Smooth muscle cell of bladder (primary cell): Measurements from ENCODE around the gene ZNF45. TPM values are rescaled to one million over a fixed set of nuclear protein-coding genes. Genes with fewer than 3 reads are reported as not detected.

Experiments used
- total RNA-seq: library from RNA; depleted of rRNA; stranded (reverse); fragments of >200 nt; gene quantifications from 2 replicates; pipeline ENCODE4 v1.2.3, GENCODE V29; 2014

Gene ZNF45
- 16.8 and 20.5 TPM in 2 replicates for total RNA-seq

DNA sequence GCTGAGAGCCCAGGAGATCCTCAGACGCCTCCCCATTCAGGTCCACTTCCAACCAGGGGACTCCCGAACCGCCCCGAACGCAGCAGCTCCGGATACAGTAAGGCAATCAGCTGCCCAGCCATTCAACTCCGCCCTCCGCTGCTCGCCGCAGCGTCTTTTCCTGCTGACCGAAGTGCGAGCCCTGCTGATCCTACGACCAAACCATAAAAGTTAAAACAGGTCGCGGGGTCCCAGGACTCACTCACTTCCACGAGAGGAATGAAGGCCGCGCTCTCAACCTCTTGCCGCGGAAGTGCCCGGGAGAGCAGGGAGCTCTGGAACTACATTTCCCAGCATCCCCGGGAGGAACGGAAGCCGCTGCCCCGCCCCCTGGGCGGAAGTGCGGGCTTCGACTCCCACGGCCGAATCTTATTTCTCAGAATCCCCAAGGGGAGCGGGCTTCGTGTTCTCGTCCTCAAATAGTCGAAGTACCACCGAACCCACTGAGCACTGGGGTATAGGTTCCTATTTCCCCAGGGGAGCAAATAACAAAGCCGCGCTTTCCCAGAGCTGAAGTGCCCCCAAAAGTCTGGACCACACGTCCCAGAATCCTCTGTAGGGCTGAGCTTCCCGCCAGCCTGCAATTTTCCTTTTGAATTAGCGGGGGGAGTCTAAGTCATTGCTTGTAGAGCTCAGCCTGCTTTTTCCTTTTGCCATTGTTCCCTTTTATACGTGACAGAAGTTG lies at the start of gene ZNF45:
Gene ZNF45 (minus strand): TSS at position 298 of the 724 bp plus-strand sequence. CDS start 13,097 bp downstream, outside the sequence.

DNA sequence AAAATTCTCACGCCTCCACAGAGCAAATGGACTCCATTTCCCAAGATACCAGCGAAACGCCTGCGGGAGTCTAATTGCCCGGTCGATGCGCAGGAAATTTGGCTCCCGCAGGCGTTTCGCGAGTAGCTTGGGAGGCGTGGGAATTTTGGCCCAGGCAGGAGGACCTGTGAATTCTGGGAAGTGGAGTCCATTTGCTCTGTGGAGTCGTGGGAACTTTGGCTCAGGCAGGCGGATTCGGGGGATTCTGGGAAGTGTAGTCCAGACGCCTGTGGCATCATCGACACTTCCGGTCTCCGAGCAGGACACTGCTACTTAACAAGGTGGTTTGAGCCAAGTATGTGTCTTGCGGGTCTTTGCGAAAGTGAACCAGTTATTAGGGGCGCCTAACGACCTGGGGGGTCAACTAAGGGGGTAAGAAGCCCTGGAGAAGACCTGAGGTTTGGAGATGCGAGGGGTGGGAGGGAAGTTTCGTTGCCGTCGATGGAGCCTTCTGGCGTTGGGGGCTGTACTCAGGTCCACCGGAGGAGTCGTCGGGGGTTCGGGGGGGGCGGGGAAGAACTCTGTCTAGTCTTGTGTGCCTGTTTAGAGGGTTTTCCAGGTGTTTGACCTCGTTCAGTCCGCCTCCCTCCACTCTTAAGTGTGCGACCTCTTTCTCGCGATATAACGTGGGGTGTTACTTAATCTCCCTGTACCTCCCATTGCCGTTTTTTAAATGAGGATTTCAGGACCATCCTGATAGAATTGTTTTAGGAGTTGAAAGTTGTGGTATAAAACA lies 49.0 kb upstream of the ZNF45 start, which contains the start of gene ZNF155:
Gene ZNF155 (plus strand): TSS at position 277 of the 775 bp plus-strand sequence. CDS start 4,356 bp downstream, outside the sequence.

DNA sequence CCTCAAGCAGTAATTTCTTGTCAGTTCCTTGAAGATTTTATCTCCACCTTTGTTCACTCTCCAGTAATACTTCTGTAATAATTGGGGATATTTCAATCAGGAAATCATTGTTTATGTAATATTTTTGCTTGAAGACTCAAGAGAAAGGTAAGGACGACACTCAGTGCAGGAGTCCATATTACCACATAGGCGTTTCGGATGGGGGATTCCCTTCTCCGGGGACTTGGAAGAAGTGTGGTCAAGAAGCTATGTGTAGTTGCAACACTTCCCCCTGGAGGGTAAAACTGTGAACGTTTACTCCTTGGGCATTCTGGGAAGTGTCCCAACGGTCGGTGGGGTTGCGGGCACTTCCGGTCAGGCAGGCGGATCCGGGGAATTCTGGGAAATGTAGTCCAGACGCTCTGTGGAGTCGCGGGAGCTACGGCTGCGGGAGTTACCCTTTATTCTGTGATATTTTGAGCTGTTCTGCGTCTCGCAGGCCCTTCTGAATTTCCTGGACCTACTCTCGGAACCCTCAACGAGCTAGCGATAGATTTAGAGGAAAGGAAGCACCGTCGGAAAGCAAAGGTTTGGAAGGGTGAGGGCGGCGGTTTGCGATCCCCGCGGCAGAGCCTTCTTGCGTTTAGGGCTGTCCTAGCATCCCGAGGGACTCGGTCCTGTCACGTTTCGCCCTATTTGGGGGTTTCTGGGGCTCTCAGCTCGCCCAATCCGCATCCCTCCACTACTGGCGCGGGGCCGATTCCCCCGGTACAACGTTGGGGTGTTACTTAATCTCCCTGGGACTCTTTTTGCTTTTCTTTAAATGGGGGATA lies 16.0 kb upstream of the ZNF45 start, which contains the start of gene ZNF221:
Gene ZNF221 (plus strand): TSS at position 395 of the 812 bp plus-strand sequence. CDS start 11,499 bp downstream, outside the sequence.

DNA sequence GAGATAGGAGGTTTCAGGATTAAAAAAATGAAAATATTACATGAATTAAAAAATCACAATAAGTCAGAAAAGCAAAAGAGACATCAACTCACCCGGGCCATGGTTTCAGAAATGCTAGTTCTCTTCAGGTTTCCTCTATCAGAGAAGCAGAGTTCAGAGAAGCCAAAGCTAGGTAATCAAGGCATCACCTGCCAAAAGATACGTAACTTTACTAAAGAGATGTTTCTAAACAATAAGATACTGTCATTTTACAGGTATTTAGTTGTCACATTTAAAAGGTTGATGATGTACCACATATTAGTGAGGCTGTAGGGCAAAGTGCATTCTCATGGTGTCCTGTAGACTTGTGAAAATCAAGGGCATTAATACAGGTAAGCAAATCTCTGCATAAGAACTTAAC lies 51.2 kb downstream of the ZNF45 start, which contains the start of gene ZNF404:
Gene ZNF404 (minus strand): TSS at position 101 of the 400 bp plus-strand sequence.

Other genes starting within 250 kb of the ZNF45 start
- gene IRGC, start 219.2 kb downstream of the ZNF45 start, total RNA-seq, result not detected in 2 replicates
- gene SMG9, start 180.3 kb downstream of the ZNF45 start, total RNA-seq, result 5.5 and 7.4 TPM in 2 replicates
- 0.28 and 0.55 TPM in 2 replicates for gene KCNN4, start 154.3 kb downstream of the ZNF45 start, total RNA-seq
- 0.14 and 0.74 TPM in 2 replicates for gene LYPD5, start 132.8 kb downstream of the ZNF45 start, total RNA-seq
- 11.4 and 14.1 TPM in 2 replicates for gene ZNF283, start 108.0 kb downstream of the ZNF45 start, total RNA-seq
- 3.3 and 3.4 TPM in 2 replicates for gene ZNF404, start 51.3 kb downstream of the ZNF45 start, total RNA-seq
- gene ZNF221, start 15.9 kb upstream of the ZNF45 start, total RNA-seq, result 6.8 and 7.4 TPM in 2 replicates
- gene ZNF155, start 48.9 kb upstream of the ZNF45 start, total RNA-seq, result 4.9 and 7.8 TPM in 2 replicates
- 4.6 and 4.7 TPM in 2 replicates for gene ZNF230, start 67.7 kb upstream of the ZNF45 start, total RNA-seq
- gene ZNF222, start 90.1 kb upstream of the ZNF45 start, total RNA-seq, result 7.0 and 8.0 TPM in 2 replicates
- gene ZNF223, start 116.8 kb upstream of the ZNF45 start, total RNA-seq, result 4.1 TPM in 2 replicates
- 2.7 and 3.2 TPM in 2 replicates for gene ZNF284, start 136.9 kb upstream of the ZNF45 start, total RNA-seq
- 22.9 and 28.2 TPM in 2 replicates for gene ZNF224, start 159.1 kb upstream of the ZNF45 start, total RNA-seq
- gene ZNF225, start 178.1 kb upstream of the ZNF45 start, total RNA-seq, result 7.5 and 8.0 TPM in 2 replicates
- gene ZNF234, start 206.3 kb upstream of the ZNF45 start, total RNA-seq, result 9.0 and 12.6 TPM in 2 replicates
- gene ZNF226, start 229.8 kb upstream of the ZNF45 start, total RNA-seq, result 21.1 and 22.9 TPM in 2 replicates